Raji (cell line): Measurements from ENCODE around the gene CCND2.

Experiments used
- POLR2A ChIP-seq: IDR thresholded peaks from 2 replicates; pipeline ENCODE4 v1.6.1; 2011; ENCODE audit warnings: low read depth, low read length, control low read depth; ENCODE audit not compliant: insufficient read depth

Gene CCND2

GRCh38 chr12:4250691-4251090 is 22.9 kb upstream of the CCND2 start:
- no peak for TF ChIP-seq POLR2A

- TF ChIP-seq POLR2A = no peak
Measured at GRCh38 chr12:4251216-4251891, 22.2 kb upstream of the CCND2 start.

- no peak for TF ChIP-seq POLR2A
Measured at GRCh38 chr12:4251967-4252366, 21.6 kb upstream of the CCND2 start.

- TF ChIP-seq POLR2A = no peak
Measured at GRCh38 chr12:4252601-4253000, 21.0 kb upstream of the CCND2 start.

GRCh38 chr12:4256043-4256826 is 17.3 kb upstream of the CCND2 start:
- no peak for TF ChIP-seq POLR2A

- TF ChIP-seq POLR2A = no peak
Measured at GRCh38 chr12:4257442-4257841, 16.1 kb upstream of the CCND2 start.

GRCh38 chr12:4259099-4259498 is 14.5 kb upstream of the CCND2 start:
- no peak for TF ChIP-seq POLR2A

GRCh38 chr12:4261655-4262054 is 11.9 kb upstream of the CCND2 start:
- no peak for TF ChIP-seq POLR2A

GRCh38 chr12:4265280-4265679 is 8.3 kb upstream of the CCND2 start:
- TF ChIP-seq POLR2A = no peak

GRCh38 chr12:4266990-4267389 is 6.6 kb upstream of the CCND2 start:
- TF ChIP-seq POLR2A = no peak

- TF ChIP-seq POLR2A = no peak
Measured at GRCh38 chr12:4267704-4268328, 5.7 kb upstream of the CCND2 start.

- TF ChIP-seq POLR2A = no peak
Measured at GRCh38 chr12:4268329-4269181, 5.0 kb upstream of the CCND2 start.

- no peak for TF ChIP-seq POLR2A
Measured at GRCh38 chr12:4269279-4269991, 4.1 kb upstream of the CCND2 start.

GRCh38 chr12:4270016-4270830 is 3.3 kb upstream of the CCND2 start:
- no peak for TF ChIP-seq POLR2A
